ENCODE data around the gene IL12RB1. TPM values are rescaled to one million over a fixed set of nuclear protein-coding genes. Genes with fewer than 3 reads are reported as not detected.

The IL12RB1 gene
- total and polyA plus RNA-seq, 2 of the 8 experiments (the other 6 are each of a cell fraction or from before 2014, with no cell fraction given), result 0.03 TPM; not detected in 1

DNA sequence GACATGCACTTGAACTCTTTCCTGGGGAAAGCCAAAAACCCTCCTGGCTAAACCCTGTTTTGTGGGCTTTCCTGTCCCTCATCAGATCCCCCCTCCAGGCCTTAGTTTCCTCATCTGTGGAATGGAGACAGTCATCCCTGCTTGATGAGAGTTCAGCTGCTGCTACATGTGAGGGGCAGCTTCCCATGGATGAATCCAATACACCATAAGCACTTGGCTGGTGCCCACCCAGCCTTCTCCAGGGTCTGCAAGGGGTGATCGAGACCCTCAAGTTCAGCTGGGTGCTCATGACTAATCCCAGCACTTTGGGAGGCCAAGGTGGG, 21.6 kb downstream of the IL12RB1 start:
- DNase-seq (ENCODE audit: low read depth in 1 of 2, low spot score in 2 of 2) (no peak), FAIRE-seq (no peak)
- Histone ChIP-seq H2BK5ac (ENCODE audit: low read depth, low read length) (no peak overlapping the region), H3K27me3 (replicated peaks in 1 of 4; ENCODE audit: control insufficient read depth in 3 of 4, extremely low read depth in 1 of 4, insufficient read depth in 3 of 4, low read length in 3 of 4) (no peaks in the 10 kb centered on the region), H4K91ac (replicated peaks; ENCODE audit: insufficient read length, low read length) (no peak overlapping the region), H3K14ac (ENCODE audit: insufficient read length) (no peak overlapping the region), H3K4me3 (ENCODE audit: extremely low read depth in 1 of 4, insufficient read depth in 2 of 4, low read depth in 3 of 4, low read length in 4 of 4) (no peak overlapping the region), H4K5ac (ENCODE audit: insufficient read length, low read depth, low read length) (no peak overlapping the region), H4K8ac (ENCODE audit: extremely low read depth, insufficient read depth, low read length) (no peak overlapping the region), H2BK120ac (replicated peaks; ENCODE audit: low read depth, low read length) (no peak overlapping the region), H3K79me1 (ENCODE audit: low read depth, low read length) (no peaks in the 10 kb centered on the region), H3K56ac (replicated peaks; ENCODE audit: insufficient read length, low read depth, low read length) (no peak overlapping the region), H2BK12ac (ENCODE audit: low read depth, low read length) (no peak overlapping the region), H3K27ac (ENCODE audit: low read depth, low read length) (no peak overlapping the region), H3K23me2 (ENCODE audit: low read depth, low read length) (no peaks in the 10 kb centered on the region), H3K4me2 (ENCODE audit: insufficient read depth in 1 of 2, low read depth in 2 of 2, low read length in 2 of 2) (no peak overlapping the region), H3K36me3 (ENCODE audit: control insufficient read depth in 2 of 4, insufficient read depth in 4 of 4, low read length in 3 of 4) (no peaks in the 10 kb centered on the region), H2BK20ac (ENCODE audit: low read length) (no peak overlapping the region), H3K9ac (replicated peaks in 1 of 4; ENCODE audit: extremely low read depth in 1 of 4, low read depth in 3 of 4, low read length in 3 of 4) (no peak overlapping the region), H3K9me3 (ENCODE audit: insufficient read depth in 2 of 2, low read depth in 1 of 2, low read length in 1 of 2) (no peaks in the 10 kb centered on the region), H2AK5ac (ENCODE audit: low read depth, low read length) (no peak overlapping the region), H2AFZ (ENCODE audit: low read length) (no peak overlapping the region), H3K23ac (ENCODE audit: insufficient read length) (no peak overlapping the region), H4K20me1 (replicated peaks in 1 of 2; ENCODE audit: control insufficient read depth in 1 of 2, insufficient read depth in 2 of 2, low read length in 2 of 2) (no peaks in the 10 kb centered on the region), H2BK15ac (ENCODE audit: low read length) (no peak overlapping the region), H3K4me1 (replicated peaks in 1 of 4; ENCODE audit: control insufficient read depth in 3 of 4, insufficient read depth in 4 of 4, low read length in 3 of 4) (no peaks in the 10 kb centered on the region), H3K79me2 (ENCODE audit: control insufficient read depth in 1 of 2, insufficient read depth in 2 of 2, low read length in 2 of 2) (no peaks in the 10 kb centered on the region), H3K18ac (ENCODE audit: extremely low read depth, low read length) (no peak overlapping the region), H3K4ac (replicated peaks; ENCODE audit: insufficient read length, low read depth, low read length) (no peak overlapping the region)
- POLR2A ChIA-PET (ENCODE audit: partially characterized antibody), result no interaction called here
- TF ChIP-seq KDM5A (IDR thresholded peaks at IDR 0.05; ENCODE audit: low read length), result no peak
- TF ChIP-seq MAX (IDR thresholded peaks at IDR 0.05), result no peak
- TF ChIP-seq KDM1A (IDR thresholded peaks at IDR 0.05; ENCODE audit: borderline replicate concordance, low read length), result no peak
- TF ChIP-seq SRF (IDR thresholded peaks at IDR 0.05; ENCODE audit: low read depth, low read length), result no peak
- no peak for TF ChIP-seq TAF7 (optimal IDR thresholded peaks at IDR 0.05; ENCODE audit: borderline replicate concordance, low read depth, low read length)
- TF ChIP-seq EP300 (IDR thresholded peaks at IDR 0.05; ENCODE audit: borderline replicate concordance in 1 of 2, low read depth in 2 of 2, low read length in 2 of 2), result no peak
- TF ChIP-seq, protein P1, sequence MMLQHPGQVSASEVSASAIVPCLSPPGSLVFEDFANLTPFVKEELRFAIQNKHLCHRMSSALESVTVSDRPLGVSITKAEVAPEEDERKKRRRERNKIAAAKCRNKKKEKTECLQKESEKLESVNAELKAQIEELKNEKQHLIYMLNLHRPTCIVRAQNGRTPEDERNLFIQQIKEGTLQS (IDR thresholded peaks at IDR 0.05; ENCODE audit: insufficient read depth, low read depth, low read length), result no peak
- no peak for TF ChIP-seq SP2 (IDR thresholded peaks at IDR 0.05; ENCODE audit: low read length)
- TF ChIP-seq NRF1 (IDR thresholded peaks at IDR 0.05; ENCODE audit: low read depth, low read length), result no peak
- WGBS, 2 experiments (ENCODE audit: extremely low coverage in 1 of 2, insufficient coverage in 1 of 2, insufficient read length in 1 of 2, insufficient replicate concordance in 2 of 2, low coverage in 1 of 2, low lambda C conversion rate in 2 of 2, missing lambda C conversion rate in 1 of 2), result 100% methylated on average over 1 of the region's 1 CpG; no CpG with 5 or more reads in 1 of the 2 experiments
- CTCF ChIA-PET (ENCODE audit: partially characterized antibody), result interaction anchor here (0.7 to 1.1 kb wide), 6 partner anchors 9 to 127 kb away, joined by 3 to 4 read pairs (median 3); partner anchors contain the start of gene ARRDC2
